GM12874 (cell line): ENCODE results near the gene EIF2B5.

Experiments
- TF ChIP-seq, protein P1 (sequence below): IDR thresholded peaks from 2 replicates; pipeline ENCODE4 v1.5.1; 2011; ENCODE audit warnings: low read depth, mild to moderate bottlenecking, control low read depth, low read length, moderate library complexity; ENCODE audit not compliant: insufficient read depth

EIF2B5 gene

DNA sequence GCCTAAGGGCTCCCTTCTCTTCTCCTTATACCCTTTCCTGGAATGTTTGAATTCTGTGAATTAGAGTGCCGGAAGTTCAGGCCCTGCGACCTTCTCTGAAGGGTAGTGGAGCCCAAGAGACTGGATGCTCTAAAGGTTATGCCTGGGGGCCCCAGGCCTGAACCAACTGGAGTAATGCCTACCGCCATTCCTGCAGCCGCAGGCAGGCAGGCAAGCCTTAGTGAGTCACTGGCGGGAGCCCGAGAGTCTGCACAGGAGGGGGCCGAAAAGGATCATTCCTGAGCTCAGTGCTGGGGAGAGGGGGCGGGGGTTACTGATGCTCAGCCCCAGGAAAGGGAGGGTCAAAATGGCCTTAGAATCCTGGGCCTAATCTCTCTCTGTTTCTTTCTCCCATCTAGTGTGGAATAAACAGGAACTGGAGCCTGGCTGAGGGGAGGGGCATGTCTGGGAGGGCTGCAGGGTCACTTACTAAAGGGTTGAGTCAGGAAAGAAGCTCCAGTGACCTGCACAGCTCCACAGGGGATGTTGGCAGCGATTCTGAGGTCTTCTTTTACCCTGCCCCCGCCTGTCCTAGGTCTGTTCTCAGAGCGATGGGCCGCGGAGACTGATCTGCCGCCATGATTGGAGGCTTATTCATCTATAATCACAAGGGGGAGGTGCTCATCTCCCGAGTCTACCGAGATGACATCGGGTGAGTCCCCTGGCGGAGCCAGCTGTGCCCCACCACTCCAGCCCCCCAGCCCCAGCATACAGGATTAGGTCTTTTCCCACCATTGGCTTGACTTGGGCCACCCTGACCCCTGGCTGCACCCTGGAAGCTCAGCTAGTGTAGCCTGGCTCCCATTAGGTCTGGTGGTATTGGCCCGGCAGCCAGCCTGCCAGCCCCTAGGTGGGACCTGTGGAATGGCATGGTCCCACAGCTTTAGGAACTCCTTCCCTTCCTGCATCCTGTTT is 41.5 kb downstream of the EIF2B5 start:
- TF ChIP-seq, protein P1, sequence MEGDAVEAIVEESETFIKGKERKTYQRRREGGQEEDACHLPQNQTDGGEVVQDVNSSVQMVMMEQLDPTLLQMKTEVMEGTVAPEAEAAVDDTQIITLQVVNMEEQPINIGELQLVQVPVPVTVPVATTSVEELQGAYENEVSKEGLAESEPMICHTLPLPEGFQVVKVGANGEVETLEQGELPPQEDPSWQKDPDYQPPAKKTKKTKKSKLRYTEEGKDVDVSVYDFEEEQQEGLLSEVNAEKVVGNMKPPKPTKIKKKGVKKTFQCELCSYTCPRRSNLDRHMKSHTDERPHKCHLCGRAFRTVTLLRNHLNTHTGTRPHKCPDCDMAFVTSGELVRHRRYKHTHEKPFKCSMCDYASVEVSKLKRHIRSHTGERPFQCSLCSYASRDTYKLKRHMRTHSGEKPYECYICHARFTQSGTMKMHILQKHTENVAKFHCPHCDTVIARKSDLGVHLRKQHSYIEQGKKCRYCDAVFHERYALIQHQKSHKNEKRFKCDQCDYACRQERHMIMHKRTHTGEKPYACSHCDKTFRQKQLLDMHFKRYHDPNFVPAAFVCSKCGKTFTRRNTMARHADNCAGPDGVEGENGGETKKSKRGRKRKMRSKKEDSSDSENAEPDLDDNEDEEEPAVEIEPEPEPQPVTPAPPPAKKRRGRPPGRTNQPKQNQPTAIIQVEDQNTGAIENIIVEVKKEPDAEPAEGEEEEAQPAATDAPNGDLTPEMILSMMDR: no peak

DNA sequence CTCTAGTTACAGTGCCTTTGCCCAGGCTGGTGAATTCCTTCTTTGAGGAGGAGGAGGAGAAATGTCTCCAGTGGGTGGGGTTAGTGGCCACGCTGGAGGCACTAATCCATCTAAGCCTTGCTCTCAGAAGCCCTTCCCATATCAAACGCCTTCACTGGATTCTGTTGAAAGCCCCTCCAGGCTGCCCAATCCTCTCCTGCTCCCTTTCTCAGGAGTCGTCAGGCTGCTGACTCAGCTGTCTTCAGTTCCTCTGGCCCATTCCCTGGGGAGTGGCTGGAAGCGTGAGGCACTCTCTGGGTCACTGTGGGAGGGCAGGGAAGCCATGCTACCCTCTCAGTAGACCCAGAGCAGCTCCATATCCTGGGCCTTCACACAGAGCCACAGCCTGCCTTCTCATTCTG is 42.2 kb downstream of the EIF2B5 start:
- TF ChIP-seq, protein P1: no peak

DNA sequence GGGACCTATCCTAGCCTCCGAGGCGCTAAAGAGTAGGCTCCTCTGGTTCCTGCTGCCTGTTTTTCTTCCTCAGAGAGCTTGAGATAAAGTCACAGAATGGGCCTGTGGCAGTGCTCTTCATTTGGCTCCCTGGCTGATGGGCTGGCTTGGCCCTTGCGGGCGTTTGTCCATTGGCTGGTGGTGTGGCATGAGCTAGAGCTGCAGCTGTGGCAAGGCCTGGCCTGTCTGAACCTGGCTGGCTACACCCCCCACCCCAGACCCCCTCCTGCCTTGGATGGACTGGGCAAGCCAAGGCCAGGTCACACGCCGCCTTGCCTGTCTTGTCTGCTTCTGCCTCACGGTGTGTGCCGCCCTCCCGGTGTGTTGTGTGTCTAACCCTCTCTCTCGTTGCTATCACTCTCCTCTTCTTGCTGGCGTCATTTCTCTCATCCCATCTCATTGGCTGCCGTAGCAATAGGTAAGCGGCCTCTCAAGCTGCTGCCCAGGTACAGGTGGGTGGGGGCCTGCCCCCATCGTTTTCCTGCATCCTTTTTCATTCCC is 42.7 kb downstream of the EIF2B5 start:
- TF ChIP-seq, protein P1: no peak

DNA sequence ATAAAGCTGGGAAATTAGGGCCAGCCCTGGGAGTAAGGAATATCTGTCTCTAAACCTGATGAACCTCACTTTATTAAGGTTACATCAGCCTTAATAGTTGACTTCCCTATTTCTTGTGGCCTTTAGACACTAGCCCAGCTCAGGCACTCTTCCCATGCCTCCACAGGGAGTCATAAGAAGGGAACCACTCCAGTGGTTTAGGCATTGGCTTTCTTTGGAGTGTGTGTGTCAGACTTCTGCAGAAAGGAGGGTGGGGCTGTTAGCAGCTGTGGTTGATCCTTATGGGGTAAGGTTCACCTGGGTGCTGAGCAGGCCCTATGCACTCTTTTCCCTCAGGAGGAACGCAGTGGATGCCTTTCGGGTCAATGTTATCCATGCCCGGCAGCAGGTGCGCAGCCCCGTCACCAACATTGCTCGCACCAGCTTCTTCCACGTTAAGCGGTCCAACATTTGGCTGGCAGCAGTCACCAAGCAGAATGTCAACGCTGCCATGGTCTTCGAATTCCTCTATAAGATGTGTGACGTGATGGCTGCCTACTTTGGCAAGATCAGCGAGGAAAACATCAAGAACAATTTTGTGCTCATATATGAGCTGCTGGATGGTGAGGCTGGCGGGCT is 43.5 kb downstream of the EIF2B5 start:
- TF ChIP-seq, protein P1: no peak

DNA sequence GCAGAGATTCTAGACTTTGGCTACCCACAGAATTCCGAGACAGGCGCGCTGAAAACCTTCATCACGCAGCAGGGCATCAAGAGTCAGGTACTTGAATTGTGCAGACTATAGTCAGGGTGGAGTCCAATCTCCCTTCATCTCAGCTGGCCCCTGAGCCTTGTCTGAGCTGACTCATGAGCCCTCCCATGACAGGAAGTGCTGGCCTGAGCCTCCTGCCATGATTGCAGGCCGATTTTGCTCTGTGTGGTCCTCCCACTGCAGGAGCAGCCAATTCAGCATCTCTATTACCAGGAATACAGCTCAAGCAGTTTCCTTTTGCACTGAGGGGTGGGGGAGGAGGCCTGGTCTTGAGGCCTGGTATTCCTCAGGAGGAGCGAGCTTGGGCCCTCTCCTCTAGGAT is 45.0 kb downstream of the EIF2B5 start:
- TF ChIP-seq, protein P1: no peak

DNA sequence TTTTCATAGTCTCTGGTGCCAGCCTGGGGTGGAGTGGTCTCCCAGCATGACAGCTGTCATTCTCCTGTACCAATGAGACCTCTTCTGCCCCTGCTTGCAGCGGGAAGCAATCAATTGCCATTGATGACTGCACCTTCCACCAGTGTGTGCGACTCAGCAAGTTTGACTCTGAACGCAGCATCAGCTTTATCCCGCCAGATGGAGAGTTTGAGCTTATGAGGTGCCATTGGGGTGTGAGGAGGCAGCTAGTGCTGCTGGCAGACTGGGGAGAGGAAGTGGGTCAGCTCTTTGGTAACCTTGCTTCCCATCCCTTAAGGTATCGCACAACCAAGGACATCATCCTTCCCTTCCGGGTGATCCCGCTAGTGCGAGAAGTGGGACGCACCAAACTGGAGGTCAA is 46.4 kb downstream of the EIF2B5 start:
- TF ChIP-seq, protein P1: no peak

DNA sequence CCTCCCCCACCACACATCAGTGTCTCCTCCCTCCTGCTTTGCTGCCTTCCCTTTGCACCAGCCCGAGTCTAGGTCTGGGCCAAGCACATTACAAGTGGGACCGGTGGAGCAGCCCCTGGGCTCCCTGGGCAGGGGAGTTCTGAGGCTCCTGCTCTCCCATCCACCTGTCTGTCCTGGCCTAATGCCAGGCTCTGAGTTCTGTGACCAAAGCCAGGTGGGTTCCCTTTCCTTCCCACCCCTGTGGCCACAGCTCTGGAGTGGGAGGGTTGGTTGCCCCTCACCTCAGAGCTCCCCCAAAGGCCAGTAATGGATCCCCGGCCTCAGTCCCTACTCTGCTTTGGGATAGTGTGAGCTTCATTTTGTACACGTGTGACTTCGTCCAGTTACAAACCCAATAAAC is 48.5 kb downstream of the EIF2B5 start:
- TF ChIP-seq, protein P1: no peak
